Posterior cingulate gyrus (tissue), 11 donors: ENCODE measurements around the gene MXI1.

Source experiments
- DNase-seq, 10 donors: peaks; one replicate each; pipeline versions ENCODE4 v3.0.0 to v3.0.0-alpha.2; 2020 to 2021; ENCODE audit warnings: mixed read lengths in 3 of 10
- intact Hi-C: fragments of 100-400 bp; cut with DNase I; formaldehyde crosslinking; loops from one replicate; pipeline ENCODE4 v1.15.1; 2023

MXI1 gene

DNA sequence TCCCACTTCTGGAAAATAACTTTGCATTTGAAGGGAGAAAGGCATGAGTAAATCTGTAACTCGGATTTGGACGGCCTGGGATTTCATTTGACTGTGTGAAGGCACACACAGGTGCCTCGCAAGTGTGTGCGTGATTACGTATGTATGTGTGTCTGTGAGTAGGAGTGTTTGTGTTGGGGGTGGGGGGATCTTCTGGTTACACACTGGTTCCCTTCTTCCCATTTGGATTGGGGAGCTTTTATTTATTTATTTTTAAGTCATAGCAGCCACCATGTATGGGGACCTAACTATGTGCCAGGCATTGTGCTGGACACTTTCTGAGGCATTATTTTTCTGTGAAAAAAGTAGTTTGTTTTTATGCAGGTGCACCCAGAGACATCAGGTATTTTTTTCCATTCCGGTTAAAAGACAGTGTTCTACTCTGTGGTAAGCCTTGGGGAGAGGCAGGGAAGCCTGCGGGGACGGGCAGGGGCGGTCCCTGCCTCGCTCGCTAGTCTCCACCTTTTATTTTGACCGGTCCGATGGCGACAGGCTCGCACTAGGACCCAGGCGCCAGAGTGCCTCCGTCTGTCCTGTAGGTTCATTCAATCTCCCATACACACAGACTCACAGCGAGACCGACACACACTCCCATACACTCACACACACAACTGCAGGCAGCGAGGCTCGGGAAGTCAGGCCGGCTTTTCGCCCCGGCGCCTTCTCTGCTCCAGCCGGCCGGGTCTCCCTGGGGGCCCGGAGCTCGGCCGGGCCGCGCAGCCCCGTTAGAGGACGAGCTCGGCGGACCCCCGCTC lies at the start of gene MXI1:
Gene MXI1, plus strand, starts transcription at position 595 of the 794 bp plus-strand sequence. CDS start 204 bp downstream, outside the sequence.
- peak; percentile 74 to 98 (median 82) for DNase-seq
- intact Hi-C loops, result loop anchor here (5.0 kb wide), 3 partner anchors 70 to 320 kb away; no protein-coding TSS in a partner anchor

DNA sequence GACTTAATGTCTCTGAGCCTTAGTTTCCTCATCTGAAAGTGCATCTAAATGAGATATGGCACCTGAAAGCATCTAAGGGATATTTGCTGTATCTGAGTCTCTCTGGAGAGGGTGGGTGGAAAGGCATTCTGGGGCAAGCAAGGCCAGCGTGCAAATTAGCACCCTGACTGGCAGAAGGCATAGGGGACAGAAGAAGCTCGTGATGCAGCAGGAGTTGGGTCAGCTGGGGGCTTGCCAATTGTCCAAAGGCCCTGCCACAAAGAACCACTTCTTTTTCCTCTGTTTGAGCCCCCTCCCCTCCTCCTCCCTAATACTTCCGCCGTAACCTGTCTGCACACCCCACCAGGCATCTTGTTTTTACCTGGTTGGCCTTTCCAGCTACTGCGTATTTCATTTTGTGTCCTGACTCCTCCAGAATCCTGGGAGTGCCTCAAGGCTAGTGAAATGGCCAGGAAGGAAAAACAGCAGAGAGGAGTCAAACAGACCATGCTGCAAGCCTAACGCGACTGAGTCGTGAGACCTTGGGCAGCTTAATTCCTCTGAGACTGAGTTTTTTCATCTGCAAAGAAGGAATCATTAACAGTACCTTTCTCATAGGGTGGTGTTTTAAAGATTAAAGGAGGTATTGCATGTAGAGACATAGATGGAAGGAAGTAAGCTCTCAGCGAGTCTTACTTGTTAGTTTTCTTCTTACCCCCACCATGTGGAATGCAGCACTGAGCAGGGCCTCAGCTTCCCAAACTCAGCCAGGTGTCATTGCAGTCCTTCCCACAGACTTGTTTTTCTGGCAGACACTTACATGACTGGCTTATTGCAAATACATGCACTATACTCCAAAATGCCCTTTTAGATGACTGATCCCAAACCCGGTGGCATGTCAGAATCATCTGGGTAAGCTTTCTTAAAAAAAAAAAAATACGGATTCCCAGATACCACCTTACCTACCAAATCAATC lies 49.1 kb upstream of the MXI1 start:
- intact Hi-C loops, result no loop called here
- DNase-seq, result no peak

DNA sequence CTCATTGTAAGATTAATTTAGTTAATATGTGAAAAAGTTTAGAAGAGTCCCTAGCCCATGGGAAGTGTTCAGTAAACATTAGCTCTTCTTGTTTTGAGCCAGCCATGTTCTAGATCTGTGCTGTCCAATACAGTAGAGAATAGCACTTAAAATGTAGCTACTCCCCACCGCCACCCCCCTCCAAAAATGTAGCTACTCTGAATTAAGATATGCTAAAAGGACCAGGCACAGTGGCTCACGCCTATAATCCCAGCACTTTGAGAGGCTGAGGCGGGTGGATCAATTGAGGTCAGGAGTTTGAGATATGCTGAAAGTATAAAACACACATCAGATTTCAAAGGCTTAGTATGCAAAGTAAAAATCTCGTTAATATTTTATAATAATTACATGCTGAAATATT lies 47.3 kb upstream of the MXI1 start:
- no peak for DNase-seq
- intact Hi-C loops, result no loop called here

DNA sequence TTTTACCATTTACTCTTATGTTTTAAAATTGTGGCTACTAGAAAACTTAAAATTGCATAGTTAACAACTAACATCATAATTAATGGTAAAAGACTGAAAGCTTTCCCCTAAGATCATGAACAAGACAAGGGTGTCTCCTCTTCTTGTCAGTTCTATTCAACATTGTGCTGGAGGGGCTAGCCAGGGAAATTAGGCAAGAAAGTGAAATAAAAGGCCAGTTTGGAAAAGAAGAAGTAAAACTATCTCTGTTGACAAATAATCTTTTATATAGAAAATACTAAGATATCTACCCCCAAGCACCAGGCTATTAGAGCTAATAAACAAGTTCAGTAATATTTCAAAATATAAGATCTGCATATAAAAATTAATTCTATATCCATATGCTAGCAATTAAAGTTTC lies 46.9 kb upstream of the MXI1 start:
- intact Hi-C loops, result no loop called here
- DNase-seq, result no peak

DNA sequence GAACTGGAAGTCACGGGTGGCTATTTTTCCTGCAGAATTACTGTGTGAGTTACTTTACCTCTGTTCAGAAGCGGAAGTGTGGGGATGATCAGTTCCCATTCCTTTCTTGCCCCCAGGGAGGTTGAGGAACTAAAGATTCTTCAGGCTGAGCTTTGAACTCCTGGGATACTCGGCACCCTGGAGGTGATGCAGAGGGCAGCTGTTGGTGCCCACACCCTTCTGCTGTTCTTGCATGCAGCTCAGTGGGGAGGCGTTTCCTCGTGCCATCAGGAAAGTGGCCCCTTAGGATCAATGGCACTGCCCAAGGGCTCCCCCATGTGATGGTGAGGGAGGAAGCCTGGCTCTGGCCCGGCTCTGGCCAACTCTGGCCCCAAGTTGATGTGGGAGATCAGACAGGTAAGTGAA lies 44.7 kb upstream of the MXI1 start:
- intact Hi-C loops, result no loop called here
- peak in 1 of 10 donors; percentile 40 for DNase-seq

DNA sequence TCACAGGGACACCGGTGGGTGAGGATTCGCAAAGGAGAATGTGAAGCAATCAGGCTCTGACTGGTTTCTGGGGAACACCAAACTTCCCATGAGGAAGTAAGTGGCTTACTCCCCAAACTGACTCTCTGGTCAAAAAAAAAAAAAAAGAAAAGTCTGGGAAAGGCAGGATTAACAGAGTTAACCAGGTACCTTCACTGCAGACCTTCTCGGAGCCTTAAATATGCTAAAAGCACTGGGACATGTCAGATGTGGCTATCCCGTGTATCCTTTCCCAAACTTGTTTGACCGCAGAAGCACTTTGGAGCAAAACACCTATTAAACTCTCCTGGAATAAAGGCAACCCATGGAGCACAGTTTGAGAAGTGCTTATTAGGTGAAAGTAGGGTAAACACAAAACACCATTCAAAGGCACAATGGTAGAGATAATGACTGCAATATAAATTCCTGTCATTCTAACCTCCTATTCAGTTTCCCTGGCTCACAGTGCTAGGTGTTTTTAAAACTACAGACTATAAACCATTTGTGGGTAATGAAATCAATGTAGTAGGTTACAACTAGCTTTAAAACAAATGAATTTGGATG lies 44.1 kb upstream of the MXI1 start:
- DNase-seq, result no peak
- intact Hi-C loops, result no loop called here

DNA sequence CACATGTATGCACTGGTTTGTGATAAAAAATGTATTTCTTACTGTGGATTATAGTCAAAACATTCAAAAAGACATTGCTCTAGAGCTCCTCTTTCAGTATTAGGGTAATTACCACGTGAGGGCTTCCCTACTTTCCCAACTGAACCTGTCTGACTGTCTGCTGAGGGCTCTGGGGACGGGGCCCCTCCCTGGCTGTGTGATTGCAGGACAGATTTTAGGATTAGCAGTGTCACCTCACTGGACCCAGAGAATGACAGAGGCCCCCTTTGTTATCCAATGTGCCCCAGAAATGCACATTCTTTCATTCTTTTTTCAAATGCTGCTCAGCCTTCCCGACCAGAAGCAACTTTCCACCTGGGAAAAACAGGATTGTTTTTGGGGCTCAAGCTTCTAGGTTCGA lies 43.6 kb upstream of the MXI1 start:
- intact Hi-C loops, result no loop called here
- no peak for DNase-seq

DNA sequence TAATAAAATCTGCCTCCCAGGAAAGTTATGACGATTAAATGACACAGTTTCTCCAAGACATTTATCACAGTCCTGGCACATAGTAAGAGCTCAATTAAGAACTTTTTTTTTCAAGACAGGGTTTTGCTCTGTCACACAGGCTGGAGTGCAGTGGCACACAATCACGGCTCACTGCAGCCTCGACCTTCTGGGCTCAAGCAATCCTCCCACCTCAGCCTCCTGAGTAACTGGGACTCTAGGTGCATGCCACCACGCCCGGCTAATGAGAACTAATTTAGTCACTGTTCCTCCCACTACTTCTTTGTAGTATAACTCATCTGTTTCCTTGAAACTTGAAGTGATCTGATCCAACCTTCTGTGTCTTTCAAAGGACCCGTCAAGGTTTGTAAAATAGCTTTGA lies 42.2 kb upstream of the MXI1 start:
- intact Hi-C loops, result no loop called here
- DNase-seq, result no peak

DNA sequence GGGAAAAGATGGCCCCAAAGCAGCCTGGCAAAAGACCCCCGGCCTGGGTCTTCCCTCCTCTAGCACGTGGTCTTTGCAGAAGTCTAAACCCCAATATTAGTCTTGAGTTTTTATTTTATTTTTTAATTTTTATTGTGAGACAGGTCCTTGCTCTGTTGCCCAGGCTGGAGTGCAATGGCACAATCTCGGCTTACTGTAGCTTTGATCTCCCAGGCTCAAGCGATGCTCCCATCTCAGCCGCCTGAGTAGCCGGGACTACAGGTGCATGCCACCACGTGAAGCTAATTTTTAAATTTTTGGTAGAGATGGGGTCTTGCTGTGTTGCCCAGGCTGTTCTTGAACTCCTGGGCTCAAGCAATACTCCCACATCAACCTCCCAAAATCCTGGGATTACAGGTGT lies 40.3 kb upstream of the MXI1 start:
- no peak for DNase-seq
- intact Hi-C loops, result no loop called here

DNA sequence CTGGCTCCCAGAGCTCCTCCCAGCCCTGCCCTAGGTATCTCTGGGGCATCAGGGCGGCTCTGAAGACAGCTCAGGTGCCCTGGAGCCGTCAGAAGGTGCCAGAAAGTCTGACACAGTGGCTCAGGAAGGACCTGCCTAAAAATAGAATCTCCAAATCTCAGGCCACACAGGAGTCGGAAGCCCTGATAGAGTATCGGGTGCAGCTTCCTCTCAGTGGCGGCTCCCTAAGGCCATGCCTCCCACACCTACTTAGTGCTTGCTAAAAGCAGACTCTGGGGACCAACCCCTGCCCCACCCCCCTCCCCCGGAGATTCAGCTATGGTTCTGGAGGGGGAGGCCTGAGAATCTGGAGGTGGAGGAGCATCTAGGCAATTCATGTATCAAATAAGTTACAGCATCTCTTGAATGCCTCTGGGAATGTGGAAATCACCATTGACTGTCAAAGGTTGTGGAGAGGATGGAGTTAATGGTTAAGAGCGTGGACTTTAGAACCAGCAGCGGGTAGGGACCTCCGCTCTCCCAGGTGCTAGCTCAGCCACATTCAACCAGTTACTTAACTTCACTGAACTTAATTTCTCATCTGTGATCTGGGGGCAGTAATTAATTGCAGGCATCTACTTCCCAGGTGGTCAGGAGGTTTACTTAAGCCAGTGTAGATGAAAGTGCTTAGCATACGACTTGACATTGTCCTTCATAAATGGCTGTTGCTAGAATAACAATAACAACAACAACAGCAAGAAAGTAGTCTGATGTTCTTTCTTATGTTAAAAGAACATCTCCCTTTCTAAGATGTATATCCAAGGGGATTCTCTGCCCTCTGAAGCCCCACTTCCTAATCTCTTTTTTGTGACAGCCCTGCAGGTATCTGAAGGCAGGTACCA lies 38.6 kb upstream of the MXI1 start:
- intact Hi-C loops, result no loop called here
- no peak for DNase-seq

DNA sequence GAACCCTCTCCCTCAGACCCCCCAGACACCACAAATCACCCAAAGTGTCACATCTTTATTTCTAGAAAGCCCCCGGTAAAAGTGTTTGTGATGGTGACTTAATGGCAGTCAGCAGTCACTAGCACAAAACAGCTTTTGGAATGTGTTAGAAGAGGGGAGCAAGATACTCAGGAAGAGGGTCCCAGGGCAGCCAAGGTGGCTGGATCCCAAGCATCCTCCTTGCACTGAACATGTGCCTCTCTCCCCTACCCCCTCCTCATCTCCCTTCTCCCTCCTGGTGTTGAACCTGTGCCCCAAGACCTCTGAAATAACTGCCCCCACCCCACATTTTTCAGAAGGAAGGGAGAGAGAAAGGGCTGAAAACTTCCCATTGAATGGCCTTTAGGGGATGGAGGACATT lies 37.8 kb upstream of the MXI1 start:
- intact Hi-C loops, result no loop called here
- no peak for DNase-seq

DNA sequence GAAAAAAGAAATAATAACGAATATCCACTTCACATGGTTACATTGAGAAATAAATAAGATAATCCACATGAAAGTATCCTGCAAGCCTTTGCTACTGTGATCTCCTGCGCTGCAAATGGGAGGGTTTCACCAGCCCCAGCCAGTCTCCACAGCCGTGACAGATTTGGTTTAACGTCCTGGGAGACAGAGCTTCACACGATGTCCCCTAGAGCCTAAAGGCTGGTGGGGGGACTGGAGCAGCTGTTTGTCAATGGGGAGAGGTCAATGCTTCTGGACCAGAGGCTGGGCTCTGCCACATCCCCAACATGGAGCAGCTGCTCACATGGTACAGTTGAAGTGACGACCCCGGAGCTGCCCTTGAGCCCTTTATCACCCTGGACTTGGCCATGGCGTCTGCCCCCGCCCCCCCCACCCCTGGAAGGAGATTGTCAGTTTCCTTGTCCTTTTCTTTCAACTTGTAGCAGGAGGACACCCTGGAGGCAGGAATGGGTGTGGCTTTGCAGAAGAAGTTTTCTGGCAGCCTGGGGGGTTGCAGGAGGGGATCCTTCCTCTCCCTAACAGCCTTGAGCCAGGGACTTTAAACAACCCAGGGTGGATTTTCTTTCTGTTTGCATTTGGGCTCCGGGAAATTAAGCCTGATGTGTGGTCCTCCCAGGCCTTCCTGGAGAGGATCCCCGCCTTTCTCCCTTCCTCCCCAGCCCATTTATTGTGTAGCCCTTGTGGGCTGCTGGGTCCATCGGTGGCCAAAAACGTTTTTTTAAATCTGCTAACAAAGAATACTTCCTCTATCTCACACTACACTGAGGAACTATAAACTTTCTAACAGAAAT lies 37.0 kb upstream of the MXI1 start:
- DNase-seq, result no peak
- intact Hi-C loops, result no loop called here

DNA sequence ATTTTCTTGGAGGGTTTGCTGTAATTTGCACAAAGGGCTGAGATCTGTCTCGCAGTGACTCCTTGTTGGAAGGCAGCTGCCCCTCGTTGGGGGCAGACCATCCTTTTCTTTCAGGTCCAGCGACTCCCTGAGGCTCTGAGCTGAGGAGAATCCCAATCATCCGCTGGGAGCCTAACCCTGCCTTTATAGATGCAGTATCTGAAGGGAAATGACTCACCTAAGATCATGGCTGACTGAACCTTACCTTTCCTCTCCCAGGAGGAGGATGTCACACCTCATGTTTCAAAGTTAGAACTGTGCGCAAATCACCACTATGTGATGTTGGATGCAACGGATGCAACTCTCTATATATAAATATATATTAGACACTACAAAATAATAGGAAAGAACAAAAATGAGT lies 36.4 kb upstream of the MXI1 start:
- no peak for DNase-seq
- intact Hi-C loops, result no loop called here

DNA sequence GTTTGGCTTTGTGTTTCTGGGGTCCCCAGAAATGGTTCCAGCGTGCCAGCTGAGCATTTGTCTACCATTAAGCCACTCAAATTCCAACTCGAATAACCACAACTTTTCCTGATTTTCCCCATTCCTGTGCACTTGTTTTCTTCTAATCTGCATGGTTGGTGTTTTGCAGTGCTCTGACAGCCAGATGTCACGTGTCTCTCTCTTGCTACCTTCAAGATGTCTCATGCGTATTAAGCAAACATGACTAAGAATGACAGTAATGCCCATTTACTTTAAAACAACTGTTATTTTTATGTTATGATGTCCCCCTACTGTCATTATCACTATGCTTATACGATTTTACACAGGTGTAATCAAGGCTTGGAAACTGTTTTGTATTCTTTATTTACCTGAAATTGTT lies 35.2 kb upstream of the MXI1 start:
- no peak for DNase-seq
- intact Hi-C loops, result no loop called here

DNA sequence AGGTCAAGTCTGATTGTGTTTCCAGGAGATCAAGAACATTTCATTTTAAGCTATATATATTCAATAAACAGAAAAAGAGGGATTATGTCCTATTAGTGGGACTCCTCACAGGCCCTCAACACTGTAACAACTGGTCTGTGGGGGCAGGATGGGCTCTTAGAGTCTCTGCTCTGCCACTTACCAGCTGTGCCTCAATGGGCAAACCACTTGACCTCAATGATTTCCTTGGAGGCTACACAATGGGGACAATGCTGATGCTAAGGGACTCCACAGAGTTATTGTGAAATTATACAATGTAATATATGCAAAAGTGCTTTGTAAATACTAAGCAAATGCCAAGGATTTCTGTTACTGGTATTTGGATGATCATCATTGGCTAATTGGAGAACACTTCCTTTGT lies 33.2 kb upstream of the MXI1 start:
- intact Hi-C loops, result no loop called here
- DNase-seq, result no peak

DNA sequence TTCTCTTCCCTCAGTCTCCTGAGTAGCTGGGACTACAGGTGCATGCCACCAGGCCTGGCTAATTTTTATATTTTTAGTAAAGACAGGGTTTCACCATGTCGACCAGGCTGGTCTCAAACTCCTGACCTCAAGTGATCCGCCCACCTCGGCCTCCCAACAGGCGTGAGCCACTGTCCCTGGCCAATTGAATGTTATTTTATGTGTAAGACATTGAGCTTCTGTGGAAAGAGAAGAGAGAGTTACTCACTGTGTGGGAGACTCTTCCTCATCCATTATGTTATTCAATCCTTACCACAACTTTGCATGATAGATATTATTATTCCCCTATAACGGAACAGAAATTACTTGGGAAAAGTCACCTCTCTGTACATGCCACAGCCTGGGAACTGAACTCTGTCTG lies 32.6 kb upstream of the MXI1 start:
- no peak for DNase-seq
- intact Hi-C loops, result no loop called here

DNA sequence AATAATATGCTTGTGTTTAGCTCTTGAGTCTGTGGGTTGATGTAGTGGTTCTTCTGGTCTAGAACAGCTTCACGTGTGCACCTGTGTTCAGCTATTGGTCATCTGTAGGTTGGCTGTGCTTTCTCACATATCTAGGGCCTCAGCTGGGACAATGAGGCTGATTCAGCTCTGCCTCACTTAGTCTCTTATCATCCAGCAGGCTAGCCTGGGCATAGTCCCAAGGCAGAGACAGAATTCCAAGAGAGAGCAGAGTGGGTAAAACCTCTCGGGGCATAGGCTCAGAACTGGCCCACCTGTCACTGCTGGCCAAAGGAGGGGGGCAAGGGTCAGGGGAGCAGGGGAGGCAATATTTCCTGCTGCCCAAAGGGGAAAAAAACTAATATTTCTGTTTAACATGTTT lies 32.0 kb upstream of the MXI1 start:
- no peak for DNase-seq
- intact Hi-C loops, result no loop called here

DNA sequence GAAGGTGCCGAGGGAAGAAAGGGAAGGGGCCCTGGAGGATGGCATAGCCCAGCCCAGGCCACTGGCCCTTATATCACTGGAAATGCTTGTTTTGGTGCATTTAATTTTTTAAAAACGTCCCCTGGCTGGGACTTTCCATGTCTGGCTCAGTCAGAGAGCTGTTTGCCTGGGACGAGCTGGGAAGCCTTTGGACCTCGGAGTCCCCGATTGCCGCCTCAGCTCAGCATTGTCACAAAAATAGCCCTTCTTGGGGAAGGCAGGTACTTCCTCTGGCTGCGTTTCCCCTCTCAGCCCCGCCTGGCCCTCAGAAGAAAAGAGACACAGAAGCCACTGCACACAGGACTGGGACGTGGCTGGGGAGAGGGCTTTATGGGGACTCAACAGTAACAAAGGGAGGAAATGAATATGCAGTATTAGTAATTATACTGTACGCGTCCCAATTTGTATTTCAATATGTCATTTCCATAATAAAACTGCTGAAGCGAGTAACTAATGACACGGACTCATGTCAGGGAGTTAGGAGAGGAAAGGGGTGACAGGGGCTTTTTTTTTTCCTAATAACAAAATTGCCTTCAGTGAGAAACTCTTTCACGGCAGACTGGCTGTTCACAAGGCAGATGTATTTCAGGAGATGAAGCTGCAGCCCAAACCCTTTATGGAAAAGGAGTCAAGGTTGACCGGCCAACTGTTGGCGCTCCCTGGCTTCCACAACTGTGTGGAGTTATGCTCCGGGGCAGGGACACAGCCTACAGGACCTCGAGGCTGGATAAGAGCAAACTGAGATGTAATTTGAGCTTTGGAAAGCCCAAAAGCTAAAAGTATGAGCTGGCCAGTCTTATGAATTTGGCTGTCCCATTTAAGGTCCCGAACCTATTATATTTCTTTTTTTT lies 31.0 kb upstream of the MXI1 start:
- no peak for DNase-seq
- intact Hi-C loops, result no loop called here
